Measurements from ENCODE around the gene FAM78B.

FAM78B gene

DNA sequence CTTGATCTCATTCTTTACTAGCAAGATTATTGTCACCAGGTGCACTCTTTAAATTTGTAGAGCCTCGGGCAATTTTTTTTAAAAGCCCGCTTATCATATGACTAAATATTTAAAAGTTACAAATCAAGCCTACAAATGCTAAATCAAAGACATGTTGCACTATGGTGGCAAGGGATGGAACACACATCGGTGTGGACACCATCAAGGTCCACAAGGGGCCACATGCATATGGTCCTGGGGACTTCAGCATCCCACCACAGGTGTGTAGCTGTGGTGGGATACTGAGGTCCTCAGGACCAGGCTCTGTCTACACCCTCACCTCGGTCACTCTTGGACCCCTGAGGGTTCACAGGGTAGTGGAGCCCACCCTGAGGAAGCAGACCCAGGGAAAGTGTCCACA, 45.8 kb downstream of the FAM78B start:
- no peak for TF ChIP-seq POLR2A (IDR thresholded peaks at IDR 0.05; ENCODE audit: low read length)

GRCh38 chr1:166120281-166120680, 46.5 kb downstream of the FAM78B start:
- no peak for DNase-seq
- no peak for TF ChIP-seq GATA1 (IDR thresholded peaks at IDR 0.05; ENCODE audit: low read depth, low read length)
- no peak for TF ChIP-seq POLR2A (IDR thresholded peaks at IDR 0.05; ENCODE audit: low read length)

More for the DNA sequence above, 45.8 kb downstream of the FAM78B start:
- no peak for DNase-seq

GRCh38 chr1:166119471-166119965, 47.3 kb downstream of the FAM78B start:
- no peak for DNase-seq
- TF ChIP-seq POLR2A (IDR thresholded peaks at IDR 0.05; ENCODE audit: low read length) (no peak), GATA1 (IDR thresholded peaks at IDR 0.05; ENCODE audit: low read depth, low read length) (no peak)

DNA sequence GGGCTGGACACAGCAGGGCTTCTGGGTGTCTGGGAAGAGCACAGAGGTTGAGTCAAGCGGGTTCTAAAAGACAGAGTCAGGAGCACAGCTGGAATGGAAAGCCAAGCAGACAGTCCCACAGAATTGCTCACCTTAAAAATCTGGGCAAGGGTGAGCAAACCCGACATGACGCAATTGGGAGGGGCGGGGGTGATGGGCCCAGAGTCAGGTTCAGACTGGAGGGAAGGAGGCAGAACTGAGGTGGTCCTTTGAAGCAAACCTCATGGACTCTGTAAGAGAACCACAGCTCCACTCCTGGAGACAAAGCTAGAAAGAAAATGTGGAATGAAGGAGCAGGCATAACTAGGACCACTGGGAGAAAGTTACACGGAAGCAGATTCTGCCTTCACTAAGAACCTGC, 49.0 kb downstream of the FAM78B start:
- TF ChIP-seq POLR2A (IDR thresholded peaks at IDR 0.05; ENCODE audit: low read length) (no peak), GATA1 (IDR thresholded peaks at IDR 0.05; ENCODE audit: low read depth, low read length) (no peak)

DNA sequence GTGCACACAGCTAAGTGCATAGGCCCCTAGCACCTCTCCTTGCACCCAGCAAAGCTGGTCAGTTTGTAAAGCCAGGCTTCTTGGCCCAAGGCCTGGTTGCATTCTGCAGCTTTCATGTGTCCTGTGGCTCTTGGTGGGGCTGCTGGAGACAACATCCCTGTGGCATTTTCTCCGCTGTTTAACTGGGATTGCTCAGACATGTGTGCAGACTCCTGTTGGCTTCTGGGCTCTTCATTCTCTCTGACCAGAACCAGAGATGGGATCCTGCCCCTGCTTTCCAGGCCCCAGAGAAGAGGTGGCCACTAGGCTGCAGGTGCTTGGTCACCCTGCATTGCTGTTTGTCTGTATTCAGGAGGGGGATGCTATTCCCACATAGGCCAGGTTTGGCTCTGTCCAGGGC, 50.8 kb downstream of the FAM78B start:
- TF ChIP-seq GATA1 (IDR thresholded peaks at IDR 0.05; ENCODE audit: low read depth, low read length) = no peak
- TF ChIP-seq POLR2A (IDR thresholded peaks at IDR 0.05; ENCODE audit: low read length) = no peak
- no peak for DNase-seq

More for the DNA sequence above, 49.0 kb downstream of the FAM78B start:
- DNase-seq = no peak

DNA sequence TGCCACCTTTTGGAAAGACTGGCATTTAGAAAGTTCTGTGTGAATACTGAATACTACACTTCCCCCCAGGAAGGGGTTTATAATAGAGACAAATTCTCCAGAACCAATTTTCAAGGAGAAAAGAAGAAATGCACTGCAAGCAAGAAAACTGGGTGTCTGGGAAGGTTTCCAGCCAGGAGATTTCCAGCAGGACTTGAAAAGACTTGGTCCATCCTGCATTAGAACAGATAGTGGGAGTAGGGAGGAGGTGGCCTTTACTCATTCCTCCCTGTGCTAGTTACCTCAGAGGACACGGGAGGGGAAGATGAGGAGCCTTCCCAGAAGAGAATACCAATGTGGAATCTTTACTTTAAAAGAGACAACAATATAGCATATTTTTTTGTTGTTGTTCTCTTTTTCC, 52.4 kb downstream of the FAM78B start:
- no peak for DNase-seq
- TF ChIP-seq POLR2A (IDR thresholded peaks at IDR 0.05; ENCODE audit: low read length) (no peak), GATA1 (IDR thresholded peaks at IDR 0.05; ENCODE audit: low read depth, low read length) (no peak)

GRCh38 chr1:166113630-166114029, 53.2 kb downstream of the FAM78B start:
- no peak for DNase-seq
- TF ChIP-seq GATA1 (IDR thresholded peaks at IDR 0.05; ENCODE audit: low read depth, low read length) (no peak), POLR2A (IDR thresholded peaks at IDR 0.05; ENCODE audit: low read length) (no peak)

GRCh38 chr1:166113031-166113430, 53.8 kb downstream of the FAM78B start:
- TF ChIP-seq GATA1 (IDR thresholded peaks at IDR 0.05; ENCODE audit: low read depth, low read length) = no peak
- TF ChIP-seq POLR2A (IDR thresholded peaks at IDR 0.05; ENCODE audit: low read length) = no peak
- DNase-seq = no peak

DNA sequence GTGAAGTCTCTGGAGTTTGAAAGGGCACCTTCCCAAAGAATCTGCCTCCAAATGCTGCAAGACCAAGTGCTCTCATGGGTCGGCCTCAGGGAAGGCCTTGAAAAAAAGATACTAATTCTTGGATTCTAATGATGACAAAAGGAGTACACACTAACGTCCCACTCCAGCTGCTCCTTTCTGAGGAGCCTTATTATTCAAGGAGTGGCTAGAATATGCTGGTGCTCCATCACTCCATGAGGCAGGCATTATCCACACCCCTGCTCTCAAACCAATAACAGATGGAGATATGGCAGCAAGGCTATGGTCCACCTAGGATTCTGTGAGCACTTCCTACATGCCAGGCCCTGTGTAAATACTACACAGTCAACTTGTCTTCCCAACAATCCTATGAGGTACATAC, 54.4 kb downstream of the FAM78B start:
- no peak for TF ChIP-seq GATA1 (IDR thresholded peaks at IDR 0.05; ENCODE audit: low read depth, low read length)
- TF ChIP-seq POLR2A (IDR thresholded peaks at IDR 0.05; ENCODE audit: low read length) = no peak
- no peak for DNase-seq

- DNase-seq = no peak
- TF ChIP-seq GATA1 (IDR thresholded peaks at IDR 0.05; ENCODE audit: low read depth, low read length) = no peak
- no peak for TF ChIP-seq POLR2A (IDR thresholded peaks at IDR 0.05; ENCODE audit: low read length)
These were observed 55.4 kb downstream of the FAM78B start for GRCh38 chr1:166111430-166111829.

- DNase-seq = no peak
- TF ChIP-seq POLR2A (IDR thresholded peaks at IDR 0.05; ENCODE audit: low read length) (no peak), GATA1 (IDR thresholded peaks at IDR 0.05; ENCODE audit: low read depth, low read length) (no peak)
These were observed 76.6 kb downstream of the FAM78B start for GRCh38 chr1:166090244-166090643.

- TF ChIP-seq GATA1 (IDR thresholded peaks at IDR 0.05; ENCODE audit: low read depth, low read length) = no peak
- TF ChIP-seq POLR2A (IDR thresholded peaks at IDR 0.05; ENCODE audit: low read length) = no peak
These were observed 77.0 kb downstream of the FAM78B start for GRCh38 chr1:166089804-166090203.

DNA sequence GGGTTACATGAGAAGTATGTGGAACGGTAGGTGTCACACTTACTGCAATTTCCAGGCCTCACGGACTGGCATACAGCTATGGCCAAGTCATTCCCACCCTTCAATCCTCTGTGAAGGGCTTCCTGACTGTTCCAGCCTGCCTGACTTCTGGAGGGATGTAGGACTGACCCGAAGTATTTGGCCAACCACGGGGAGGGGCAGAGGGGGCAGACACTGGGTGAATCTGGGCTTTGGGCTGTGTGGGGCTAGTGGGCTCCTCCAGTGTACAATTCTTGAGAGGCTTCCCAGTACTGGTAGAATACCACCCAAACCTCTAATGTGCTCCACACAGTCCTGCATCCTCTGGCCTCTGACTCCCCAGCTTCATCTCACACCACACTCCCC, 78.2 kb downstream of the FAM78B start:
- TF ChIP-seq POLR2A (IDR thresholded peaks at IDR 0.05; ENCODE audit: low read length) = no peak
- no peak for TF ChIP-seq GATA1 (IDR thresholded peaks at IDR 0.05; ENCODE audit: low read depth, low read length)
- no peak for DNase-seq

More at GRCh38 chr1:166089804-166090203, 77.0 kb downstream of the FAM78B start:
- DNase-seq = no peak

DNA sequence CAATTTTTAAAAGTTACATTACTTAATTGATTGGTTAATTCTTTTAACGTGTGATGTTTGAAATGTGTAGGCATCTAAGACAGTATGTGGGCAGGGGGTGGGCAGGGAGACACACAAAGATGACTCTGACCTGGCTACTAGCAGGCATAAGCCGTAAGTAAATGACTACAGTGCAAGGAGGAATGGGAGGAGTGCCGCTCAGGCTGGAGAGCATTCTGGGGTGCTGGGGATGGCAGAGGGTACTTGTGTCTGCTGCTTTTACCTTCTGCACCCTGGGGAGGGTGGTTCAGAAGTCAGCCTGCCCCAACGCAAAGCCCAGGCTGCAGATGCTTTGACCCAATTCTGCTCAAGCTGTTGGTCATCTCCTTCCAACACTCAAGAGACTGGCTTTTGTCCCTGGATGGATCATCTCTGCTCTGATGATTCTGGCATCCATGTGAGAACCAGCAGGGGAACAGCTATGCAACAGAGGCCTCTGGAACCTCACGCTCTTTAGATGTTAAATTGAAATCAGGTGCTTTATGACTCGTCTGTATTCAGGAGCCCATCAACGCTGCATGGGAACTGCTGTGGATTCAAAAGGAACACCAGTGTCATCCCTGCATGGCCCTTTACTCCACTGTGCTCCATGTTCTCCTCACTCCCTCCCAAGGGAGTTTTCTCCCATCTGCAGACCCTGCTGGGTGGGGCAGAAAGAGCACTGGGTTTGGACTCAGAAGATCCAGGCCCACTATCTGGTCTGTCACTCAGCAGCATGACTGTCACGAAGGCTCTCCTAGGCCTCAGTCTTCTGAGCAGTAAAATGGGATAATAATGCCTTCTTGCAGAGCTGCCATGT, 78.8 kb downstream of the FAM78B start:
- TF ChIP-seq POLR2A (IDR thresholded peaks at IDR 0.05; ENCODE audit: low read length) = no peak
- no peak for TF ChIP-seq GATA1 (IDR thresholded peaks at IDR 0.05; ENCODE audit: low read depth, low read length)
- DNase-seq = no peak
